Measurements from ENCODE around the gene SMIM5.

SMIM5 gene

DNA sequence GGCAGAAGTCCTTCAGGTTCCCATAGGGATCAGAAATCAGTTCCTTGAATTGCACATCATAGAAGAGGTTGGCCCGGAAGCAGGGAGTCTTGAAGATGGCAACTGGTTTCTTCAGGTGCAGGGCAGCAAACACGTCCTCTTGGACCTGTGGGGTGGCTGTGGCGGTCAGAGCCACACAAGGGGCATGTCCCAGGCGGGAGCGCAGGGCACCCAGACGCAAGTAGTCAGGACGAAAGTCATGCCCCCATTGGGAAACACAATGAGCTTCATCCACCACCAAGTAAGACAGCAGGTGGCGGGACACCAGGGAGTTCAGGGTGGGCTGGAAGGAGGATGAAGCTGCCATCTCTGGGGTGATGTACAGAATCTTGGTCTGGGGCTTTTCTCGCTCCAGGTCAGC lies 29.3 kb downstream of the SMIM5 start:
- no peak for DNase-seq (ENCODE audit: low spot score)
- TF ChIP-seq, protein P1, sequence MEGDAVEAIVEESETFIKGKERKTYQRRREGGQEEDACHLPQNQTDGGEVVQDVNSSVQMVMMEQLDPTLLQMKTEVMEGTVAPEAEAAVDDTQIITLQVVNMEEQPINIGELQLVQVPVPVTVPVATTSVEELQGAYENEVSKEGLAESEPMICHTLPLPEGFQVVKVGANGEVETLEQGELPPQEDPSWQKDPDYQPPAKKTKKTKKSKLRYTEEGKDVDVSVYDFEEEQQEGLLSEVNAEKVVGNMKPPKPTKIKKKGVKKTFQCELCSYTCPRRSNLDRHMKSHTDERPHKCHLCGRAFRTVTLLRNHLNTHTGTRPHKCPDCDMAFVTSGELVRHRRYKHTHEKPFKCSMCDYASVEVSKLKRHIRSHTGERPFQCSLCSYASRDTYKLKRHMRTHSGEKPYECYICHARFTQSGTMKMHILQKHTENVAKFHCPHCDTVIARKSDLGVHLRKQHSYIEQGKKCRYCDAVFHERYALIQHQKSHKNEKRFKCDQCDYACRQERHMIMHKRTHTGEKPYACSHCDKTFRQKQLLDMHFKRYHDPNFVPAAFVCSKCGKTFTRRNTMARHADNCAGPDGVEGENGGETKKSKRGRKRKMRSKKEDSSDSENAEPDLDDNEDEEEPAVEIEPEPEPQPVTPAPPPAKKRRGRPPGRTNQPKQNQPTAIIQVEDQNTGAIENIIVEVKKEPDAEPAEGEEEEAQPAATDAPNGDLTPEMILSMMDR (IDR thresholded peaks at IDR 0.05; ENCODE audit: extremely low read depth, insufficient read depth, missing control alignments) = no peak
- in situ Hi-C loops (cut with MboI; ENCODE audit: low pct_unique_long_range_greater_than_20kb, low sequenced_read_pairs, unreplicated experiment) = no loop called here

DNA sequence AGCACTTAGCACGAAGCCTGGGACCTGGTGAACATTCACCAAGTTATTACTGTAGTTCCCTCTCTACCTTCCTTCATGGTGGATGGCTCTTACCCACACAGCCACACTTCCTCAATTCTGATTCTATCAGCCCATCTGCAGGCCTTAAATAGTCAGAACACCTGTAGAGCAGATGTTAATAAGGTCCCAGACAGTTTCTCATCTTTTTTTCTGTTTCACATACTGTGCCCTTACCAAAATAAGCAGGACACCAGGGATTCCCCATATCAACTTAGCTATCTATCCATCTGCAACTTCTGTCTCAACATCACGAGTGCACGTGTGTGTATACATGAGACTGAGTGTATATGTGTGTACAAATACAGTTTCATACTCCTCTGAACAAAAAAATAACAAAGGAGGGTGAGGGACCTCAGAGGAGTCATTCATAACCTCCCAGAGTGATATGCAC lies 30.9 kb downstream of the SMIM5 start:
- peak; percentile 57 for DNase-seq (ENCODE audit: low spot score)
- TF ChIP-seq, protein P1 (IDR thresholded peaks at IDR 0.05; ENCODE audit: extremely low read depth, insufficient read depth, missing control alignments) = peak; percentile 7
- in situ Hi-C loops (cut with MboI; ENCODE audit: low pct_unique_long_range_greater_than_20kb, low sequenced_read_pairs, unreplicated experiment) = no loop called here

DNA sequence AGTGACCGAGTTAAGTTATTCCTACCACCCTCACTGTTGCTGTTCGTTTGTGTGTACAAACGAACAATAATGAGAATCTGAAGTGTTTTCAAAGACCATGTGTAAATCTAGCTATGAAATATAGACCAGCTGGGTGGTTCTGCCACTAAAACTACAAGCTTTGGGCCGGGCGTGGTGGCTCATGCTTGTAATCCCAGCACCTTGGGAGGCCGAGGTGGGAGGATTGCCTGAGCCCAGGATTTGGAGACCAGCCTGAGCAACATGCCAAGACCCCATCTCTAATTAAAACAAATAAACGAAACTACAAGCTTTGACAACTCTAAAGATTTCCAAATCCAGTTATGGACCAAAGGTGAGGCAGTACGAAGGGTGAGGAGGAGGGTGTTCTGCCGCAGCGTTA lies 32.7 kb downstream of the SMIM5 start:
- TF ChIP-seq, protein P1 (IDR thresholded peaks at IDR 0.05; ENCODE audit: extremely low read depth, insufficient read depth, missing control alignments) = no peak
- in situ Hi-C loops (cut with MboI; ENCODE audit: low pct_unique_long_range_greater_than_20kb, low sequenced_read_pairs, unreplicated experiment) = no loop called here
- DNase-seq (ENCODE audit: low spot score) = no peak

DNA sequence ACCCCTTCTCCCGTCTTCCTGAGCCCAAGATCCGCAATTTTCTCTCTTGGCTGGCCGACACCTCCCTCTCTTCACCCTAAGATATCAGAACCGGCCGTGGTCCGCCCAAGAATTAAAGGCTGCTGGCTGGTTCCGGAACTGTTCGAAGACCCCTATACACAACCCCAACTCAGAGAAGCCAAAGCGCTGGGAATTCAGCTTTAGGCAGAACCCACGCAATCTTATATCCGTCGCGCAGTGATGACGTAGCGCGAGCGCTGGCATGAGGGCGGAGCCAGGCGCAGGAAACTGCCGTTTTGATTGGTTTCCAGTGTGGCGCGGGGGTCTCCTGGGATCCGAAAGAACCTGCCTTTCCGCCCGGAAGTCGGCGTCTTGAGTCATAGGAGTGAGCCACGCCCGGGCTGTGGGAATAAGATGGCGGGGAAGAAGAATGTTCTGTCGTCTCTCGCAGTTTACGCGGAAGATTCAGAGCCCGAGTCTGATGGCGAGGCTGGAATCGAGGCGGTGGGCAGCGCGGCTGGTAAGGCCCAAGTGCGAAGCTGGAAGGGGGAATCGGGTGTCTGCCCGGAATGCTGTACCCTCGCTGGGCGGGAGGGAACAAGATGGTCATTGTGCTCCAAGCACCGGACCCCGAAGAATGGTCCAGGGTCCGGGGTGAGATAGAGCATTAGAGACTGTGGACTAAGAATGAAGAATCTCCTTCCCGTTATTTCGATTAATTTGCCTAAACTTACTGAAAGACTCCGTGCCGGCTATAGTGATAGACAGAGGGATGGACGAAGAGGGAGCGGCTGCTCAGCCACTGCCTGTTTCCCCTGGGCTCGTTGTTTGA lies 33.9 kb downstream of the SMIM5 start, which contains the start of the genes RECQL5 and SAP30BP:
TSS of gene RECQL5 (minus strand) at position 196 of the 832 bp plus-strand sequence. CDS start 597 bp downstream, outside the sequence.
TSS of gene SAP30BP (plus strand) at position 380 of the 832 bp plus-strand sequence. CDS start at position 415, 35 bp downstream.
- TF ChIP-seq, protein P1 (IDR thresholded peaks at IDR 0.05; ENCODE audit: extremely low read depth, insufficient read depth, missing control alignments) = no peak
- DNase-seq (ENCODE audit: low spot score) = peak; percentile 88
- in situ Hi-C loops (cut with MboI; ENCODE audit: low pct_unique_long_range_greater_than_20kb, low sequenced_read_pairs, unreplicated experiment) = no loop called here

DNA sequence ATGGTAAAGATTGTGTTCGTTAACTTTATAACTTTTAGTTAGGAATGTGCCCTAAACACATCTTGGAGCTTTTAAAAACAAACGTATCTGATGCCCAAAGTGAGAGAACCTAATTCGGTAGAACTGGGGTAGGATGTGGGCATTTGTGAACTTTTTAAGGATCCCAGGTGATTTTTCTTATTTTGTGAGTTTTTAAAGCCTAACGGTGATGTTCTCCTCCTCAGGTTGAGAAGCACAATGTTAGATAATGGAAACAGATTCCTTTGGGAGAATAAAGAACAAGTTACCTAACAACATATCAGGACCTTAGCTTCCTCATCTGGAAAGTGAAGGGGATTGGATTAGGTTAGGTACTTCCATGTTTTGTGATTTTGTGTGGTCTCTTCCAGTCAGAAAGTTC lies 34.6 kb downstream of the SMIM5 start:
- TF ChIP-seq, protein P1 (IDR thresholded peaks at IDR 0.05; ENCODE audit: extremely low read depth, insufficient read depth, missing control alignments) = no peak

DNA sequence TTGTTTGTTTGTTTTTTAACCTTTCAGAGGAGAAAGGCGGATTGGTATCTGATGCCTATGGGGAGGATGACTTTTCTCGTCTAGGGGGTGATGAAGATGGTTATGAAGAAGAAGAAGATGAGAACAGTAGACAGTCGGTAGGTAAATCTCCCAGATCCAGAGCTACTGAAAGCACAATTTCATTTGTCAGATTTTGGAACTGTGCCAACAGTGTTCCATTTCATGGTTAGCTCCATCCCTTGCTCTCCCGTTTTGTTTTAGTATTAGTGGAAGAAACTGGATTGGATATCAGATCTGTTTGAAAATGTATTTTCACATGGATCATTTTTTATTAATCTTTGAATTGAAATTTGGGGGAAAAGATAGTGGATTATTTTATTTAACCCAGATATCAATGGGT lies 35.3 kb downstream of the SMIM5 start:
- DNase-seq (ENCODE audit: low spot score) = no peak
- in situ Hi-C loops (cut with MboI; ENCODE audit: low pct_unique_long_range_greater_than_20kb, low sequenced_read_pairs, unreplicated experiment) = no loop called here
- TF ChIP-seq, protein P1 (IDR thresholded peaks at IDR 0.05; ENCODE audit: extremely low read depth, insufficient read depth, missing control alignments) = no peak

More for the DNA sequence above, 34.6 kb downstream of the SMIM5 start:
- no peak for DNase-seq (ENCODE audit: low spot score)
- in situ Hi-C loops (cut with MboI; ENCODE audit: low pct_unique_long_range_greater_than_20kb, low sequenced_read_pairs, unreplicated experiment) = no loop called here

Measured in GM13977 (cell line).